GM04503 (cell line): Measurements from ENCODE around the gene GPBP1L1.

Experiments used
- DNase-seq: peaks from one replicate; pipeline ENCODE4 v3.0.0-alpha.2; 2012; ENCODE audit warnings: low read depth

GPBP1L1 gene

GRCh38 chr1:45586769-45587168 lies 99.6 kb downstream of the GPBP1L1 start:
- no peak for DNase-seq

- no peak for DNase-seq
Observed at GRCh38 chr1:45585496-45586075, 100.7 kb downstream of the GPBP1L1 start.

DNA sequence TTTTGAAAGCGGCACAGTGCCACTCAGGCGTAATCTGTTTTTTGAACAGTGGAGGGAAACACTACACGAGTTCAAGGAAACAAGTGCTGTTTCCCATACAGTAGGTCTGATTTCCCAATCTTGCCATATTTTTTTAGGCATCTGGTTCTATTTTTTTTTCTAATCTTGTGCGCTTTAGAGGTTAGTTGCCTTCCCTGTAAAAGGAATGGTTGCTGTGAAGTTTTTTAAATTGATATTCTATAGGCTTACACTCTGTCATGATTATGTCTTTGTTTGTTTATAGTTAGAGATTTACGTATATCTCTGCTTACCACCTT lies 101.3 kb downstream of the GPBP1L1 start:
- DNase-seq = no peak

DNA sequence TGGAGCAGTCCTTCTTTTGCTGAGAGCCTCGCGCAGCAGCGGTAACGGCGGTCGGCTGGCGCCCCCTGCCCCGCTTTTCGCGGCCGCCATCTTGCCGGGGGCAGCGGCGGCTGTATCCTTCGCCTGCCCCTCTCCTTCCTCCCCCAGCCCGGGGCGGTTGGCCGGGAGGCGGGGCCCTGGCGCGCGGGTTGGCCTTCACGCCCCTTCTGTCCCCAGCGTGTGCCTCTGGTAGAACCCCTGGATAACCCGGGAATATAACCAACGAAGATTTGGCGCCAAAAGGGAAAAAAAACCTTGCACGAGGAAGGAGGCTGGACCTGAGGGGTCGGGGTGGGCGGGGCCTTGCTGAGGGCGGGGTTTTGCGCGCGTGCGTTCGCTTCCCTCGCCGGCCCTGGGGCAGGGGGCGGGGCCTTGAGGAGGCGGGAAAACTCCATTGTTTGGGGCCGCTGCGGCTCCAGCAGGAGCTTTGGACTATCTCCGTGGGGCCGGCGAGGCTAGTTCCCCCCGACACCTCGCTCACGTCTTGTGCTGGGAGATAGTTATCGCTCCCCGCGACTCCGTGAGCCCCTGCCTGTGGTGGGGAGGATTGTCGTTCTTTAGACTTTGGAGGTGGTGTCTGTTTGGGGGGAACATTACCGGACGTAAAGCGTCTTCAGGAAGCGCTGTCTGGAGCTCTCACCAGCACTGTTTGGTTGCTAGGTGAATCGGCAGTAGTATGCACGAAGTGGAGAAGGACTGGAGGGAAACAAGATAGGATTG lies 101.8 kb downstream of the GPBP1L1 start:
- peak; percentile 55 for DNase-seq

DNA sequence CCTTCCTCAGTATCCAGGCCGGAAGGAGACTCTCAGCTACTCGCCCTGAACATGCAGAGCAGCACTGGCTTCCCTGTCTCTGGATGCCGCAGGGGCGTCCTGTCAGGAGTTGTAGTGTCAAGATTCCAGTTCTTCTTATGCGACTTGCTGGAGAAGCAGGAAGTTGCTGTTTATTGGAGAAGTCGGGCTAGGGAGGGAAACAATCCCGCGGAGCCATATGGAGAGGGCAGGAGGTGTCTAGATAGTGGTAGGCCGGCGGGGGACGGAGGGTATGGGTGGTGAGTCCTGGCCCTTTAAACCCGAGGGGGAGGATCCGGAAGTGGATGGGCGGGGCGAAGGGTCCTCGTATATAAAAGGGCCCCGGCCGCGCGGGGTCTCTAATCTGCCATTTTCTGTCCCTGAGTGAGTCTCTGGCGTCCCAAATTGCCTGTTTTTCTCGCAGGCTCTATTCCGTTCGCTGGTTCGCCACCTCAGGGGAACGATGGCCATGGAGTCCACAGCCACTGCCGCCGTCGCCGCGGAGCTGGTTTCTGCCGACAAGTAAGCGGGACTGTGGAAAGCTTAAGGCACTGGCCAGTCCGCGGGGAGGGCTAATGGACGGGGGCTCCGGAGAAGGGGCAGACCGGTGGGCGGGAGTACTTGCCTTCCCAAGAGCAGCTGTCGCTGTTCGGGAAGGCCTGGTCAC lies 102.5 kb downstream of the GPBP1L1 start, which contains the start of gene NASP:
Gene NASP, plus strand, starts transcription at position 376 of the 685 bp plus-strand sequence. Its CDS starts 106 bp downstream, at position 482.
- peak; percentile 33 for DNase-seq

DNA sequence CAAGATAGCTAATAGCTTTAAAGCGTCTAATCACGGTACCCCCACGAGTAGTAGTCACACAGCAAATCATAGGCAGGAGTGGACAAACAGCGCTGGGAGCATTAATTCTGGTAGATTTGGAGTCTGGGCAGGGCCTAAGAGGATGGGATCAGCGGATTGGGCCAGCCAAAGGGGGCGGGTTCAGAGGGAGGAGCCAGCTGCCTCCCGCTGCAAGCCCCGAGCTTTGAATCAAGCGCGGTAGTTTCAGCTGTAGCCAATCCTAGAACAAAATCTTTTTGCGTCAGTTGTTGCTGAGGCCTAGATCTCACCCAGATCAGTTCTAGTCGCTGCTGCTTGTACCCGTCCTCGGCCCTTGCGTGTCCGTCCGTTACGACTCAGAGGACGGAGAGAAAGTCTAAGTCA lies 103.1 kb downstream of the GPBP1L1 start:
- peak; percentile 88 for DNase-seq
